Stomach (tissue), 4 donors: ENCODE data around the gene NFS1.
"Not testable (repeated sequence)": the region's sequence is repeated elsewhere in the genome, so short reads cannot be mapped to it uniquely, and the experiment has no call there.

Experiments
- CTCF ChIP-seq, 7 experiments: fragments of 450-650 bp in 4 of 7; fragments of 200-600 bp in 3 of 7; sonication (generic) in 3 of 7; IDR thresholded peaks; one replicate each; pipeline ENCODE4 v1.5.1; 2016 to 2019; ENCODE audit warnings: antibody characterized with exemption in 7 of 7, control low read depth in 2 of 7, mild to moderate bottlenecking in 1 of 7
- POLR2A ChIP-seq, 4 donors: fragments of 450-650 bp; IDR thresholded peaks; one replicate each; pipeline ENCODE4 v1.6.1; 2016; ENCODE audit warnings: antibody characterized with exemption in 4 of 4, control low read depth in 2 of 4, mild to moderate bottlenecking in 1 of 4, moderate library complexity in 1 of 4
- POLR2AphosphoS5 ChIP-seq, 3 donors: sonication (generic); formaldehyde crosslinking; IDR thresholded peaks; one replicate each; pipeline ENCODE4 v1.6.1; 2016; ENCODE audit warnings: antibody characterized with exemption in 3 of 3

GRCh38 chr20:35744492-35744841 lies 45.3 kb upstream of the NFS1 start:
- not testable (repeated sequence) for TF ChIP-seq CTCF, POLR2A, POLR2AphosphoS5 (IDR thresholded peaks at IDR 0.05)
